Activated naive CD4-positive, alpha-beta T cell treated with anti-CD3 and anti-CD28 coated beads, Interleukin-2, amount 50 U/mL, for 24 hours (primary cell): ENCODE results near the gene MDM1.
A peak's percentile ranks its signal among the peaks of the same experiment; 100 is the strongest.

ENCODE experiments used
- H3K27ac Mint-ChIP-seq: one replicate; pipeline ENCODE4 v1.8.0; 2021; ENCODE audit warnings: mild to moderate bottlenecking, mixed read lengths
- H3K27me3 Mint-ChIP-seq: one replicate; pipeline ENCODE4 v1.8.0; 2021; ENCODE audit warnings: mixed read lengths
- H3K36me3 Mint-ChIP-seq: one replicate; pipeline ENCODE4 v1.8.0; 2021; ENCODE audit warnings: mixed read lengths
- H3K4me1 Mint-ChIP-seq: one replicate; pipeline ENCODE4 v1.8.0; 2021; ENCODE audit warnings: mixed read lengths
- H3K4me3 Mint-ChIP-seq: one replicate; pipeline ENCODE4 v1.8.0; 2021; ENCODE audit warnings: mild to moderate bottlenecking, mixed read lengths
- H3K9me3 Mint-ChIP-seq: one replicate; pipeline ENCODE4 v1.8.0; 2021; ENCODE audit warnings: mixed read lengths

The MDM1 gene, protein sequence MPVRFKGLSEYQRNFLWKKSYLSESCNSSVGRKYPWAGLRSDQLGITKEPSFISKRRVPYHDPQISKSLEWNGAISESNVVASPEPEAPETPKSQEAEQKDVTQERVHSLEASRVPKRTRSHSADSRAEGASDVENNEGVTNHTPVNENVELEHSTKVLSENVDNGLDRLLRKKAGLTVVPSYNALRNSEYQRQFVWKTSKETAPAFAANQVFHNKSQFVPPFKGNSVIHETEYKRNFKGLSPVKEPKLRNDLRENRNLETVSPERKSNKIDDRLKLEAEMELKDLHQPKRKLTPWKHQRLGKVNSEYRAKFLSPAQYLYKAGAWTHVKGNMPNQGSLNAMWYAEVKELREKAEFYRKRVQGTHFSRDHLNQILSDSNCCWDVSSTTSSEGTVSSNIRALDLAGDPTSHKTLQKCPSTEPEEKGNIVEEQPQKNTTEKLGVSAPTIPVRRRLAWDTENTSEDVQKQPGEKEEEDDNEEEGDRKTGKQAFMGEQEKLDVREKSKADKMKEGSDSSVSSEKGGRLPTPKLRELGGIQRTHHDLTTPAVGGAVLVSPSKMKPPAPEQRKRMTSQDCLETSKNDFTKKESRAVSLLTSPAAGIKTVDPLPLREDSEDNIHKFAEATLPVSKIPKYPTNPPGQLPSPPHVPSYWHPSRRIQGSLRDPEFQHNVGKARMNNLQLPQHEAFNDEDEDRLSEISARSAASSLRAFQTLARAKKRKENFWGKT

DNA sequence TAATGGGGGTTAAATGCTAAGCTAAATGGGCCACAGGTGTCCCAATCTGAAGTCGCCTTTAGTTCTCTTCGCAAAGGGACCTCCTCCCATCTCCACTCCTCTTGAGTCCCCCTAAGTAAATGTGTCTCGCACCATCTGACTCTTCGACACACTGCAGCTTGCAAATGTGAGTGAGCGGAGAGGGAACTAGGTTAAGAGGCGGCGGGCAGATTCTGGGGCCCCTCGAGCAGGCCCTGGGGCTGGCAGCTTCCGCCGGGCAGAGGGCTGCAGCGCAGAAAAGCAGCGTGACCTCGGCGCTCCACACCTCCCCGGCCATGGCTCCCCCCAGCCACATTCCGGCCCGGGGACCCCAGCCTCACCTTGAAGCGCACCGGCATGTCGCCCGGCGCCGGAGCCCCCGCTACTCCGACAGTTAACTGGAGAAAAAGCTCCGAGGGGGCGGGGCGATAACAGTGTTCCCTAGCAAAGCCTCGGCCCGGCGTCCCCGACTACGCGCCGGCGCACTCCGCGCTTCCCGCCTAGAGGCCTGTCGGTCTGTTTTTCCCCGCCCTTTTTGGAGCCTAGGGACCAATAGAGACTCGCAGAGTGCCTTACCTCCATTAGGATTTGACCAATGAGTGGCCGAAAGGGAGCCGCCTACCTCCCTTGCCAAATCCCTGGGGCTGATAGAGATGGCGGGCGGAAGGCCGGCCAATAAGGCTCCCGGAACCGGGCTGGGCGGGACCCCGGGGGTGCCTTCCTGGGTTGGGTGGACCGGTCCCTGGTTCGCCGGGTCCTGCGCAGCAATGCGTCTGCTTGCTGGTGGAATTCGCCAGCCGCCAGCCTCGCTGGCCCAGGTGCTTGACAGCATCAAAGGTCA is at the start of gene MDM1:
TSS of gene MDM1 (minus strand) at position 494 of the 859 bp plus-strand sequence. CDS start at position 377, 117 bp downstream.
- H3K27me3 Mint-ChIP-seq: no peaks in the 10 kb centered on the region
- H3K9me3 Mint-ChIP-seq: no peaks in the 10 kb centered on the region
- H3K4me1 Mint-ChIP-seq: peaks cover 51% of the 10 kb centered on the region
- H3K36me3 Mint-ChIP-seq: no peaks in the 10 kb centered on the region
- H3K27ac Mint-ChIP-seq: peak within 1 kb of the TSS; percentile 82
- H3K4me3 Mint-ChIP-seq: peak within 1 kb of the TSS; percentile 91

DNA sequence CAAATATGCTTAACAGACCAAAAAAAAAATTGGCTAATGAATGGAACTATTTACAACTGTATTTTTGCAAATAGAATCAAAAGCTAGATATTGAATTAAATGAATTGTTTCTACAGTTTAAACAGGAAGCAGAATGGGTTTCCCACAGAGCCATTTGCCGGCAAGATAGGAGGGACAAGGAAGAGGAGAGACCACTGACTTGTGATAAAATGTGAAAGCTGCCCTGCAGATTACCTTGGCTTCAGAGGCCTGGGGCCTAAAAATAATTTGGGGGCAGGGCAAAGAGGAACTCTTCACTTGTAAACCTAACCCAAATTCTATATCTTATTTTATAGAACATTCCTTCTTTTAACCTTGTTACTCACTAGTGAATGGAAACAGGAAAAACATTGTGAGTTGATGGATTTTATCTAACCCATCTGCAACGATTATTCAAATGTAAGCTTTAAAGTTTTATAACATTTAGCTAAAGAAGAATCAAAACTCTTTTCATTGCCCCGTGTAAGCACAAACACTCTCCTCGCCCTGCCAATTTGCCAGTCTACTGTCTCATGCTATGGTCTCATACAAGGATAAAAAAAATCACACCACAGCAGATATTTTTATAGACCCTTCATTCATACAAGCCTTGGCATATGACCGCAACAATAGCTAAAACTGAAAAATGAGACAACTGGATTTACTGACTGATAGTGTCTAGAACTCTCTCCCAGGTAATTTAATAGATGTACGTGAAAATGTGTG is 49.5 kb upstream of the MDM1 start:
- H3K27ac Mint-ChIP-seq: no peak overlapping the region

GRCh38 chr12:68378872-68379606 is 46.9 kb upstream of the MDM1 start:
- Mint-ChIP-seq H3K4me3 (no peak overlapping the region), H3K27me3 (no peaks in the 10 kb centered on the region), H3K4me1 (peaks cover 34% of the 10 kb centered on the region), H3K9me3 (peaks cover 5% of the 10 kb centered on the region), H3K27ac (no peak overlapping the region), H3K36me3 (peaks cover 5% of the 10 kb centered on the region)

More for the DNA sequence above, 49.5 kb upstream of the MDM1 start:
- Mint-ChIP-seq H3K4me1 (peaks cover 24% of the 10 kb centered on the region), H3K27me3 (no peaks in the 10 kb centered on the region), H3K4me3 (no peak overlapping the region), H3K36me3 (peaks cover 7% of the 10 kb centered on the region), H3K9me3 (peaks cover 5% of the 10 kb centered on the region)

GRCh38 chr12:68377881-68378280 is 45.7 kb upstream of the MDM1 start:
- peaks cover 37% of the 10 kb centered on the region for H3K4me1 Mint-ChIP-seq
- no peaks in the 10 kb centered on the region for H3K9me3 Mint-ChIP-seq
- no peak overlapping the region for H3K4me3 Mint-ChIP-seq
- no peak overlapping the region for H3K27ac Mint-ChIP-seq
- no peaks in the 10 kb centered on the region for H3K27me3 Mint-ChIP-seq
- peaks cover 2% of the 10 kb centered on the region for H3K36me3 Mint-ChIP-seq

DNA sequence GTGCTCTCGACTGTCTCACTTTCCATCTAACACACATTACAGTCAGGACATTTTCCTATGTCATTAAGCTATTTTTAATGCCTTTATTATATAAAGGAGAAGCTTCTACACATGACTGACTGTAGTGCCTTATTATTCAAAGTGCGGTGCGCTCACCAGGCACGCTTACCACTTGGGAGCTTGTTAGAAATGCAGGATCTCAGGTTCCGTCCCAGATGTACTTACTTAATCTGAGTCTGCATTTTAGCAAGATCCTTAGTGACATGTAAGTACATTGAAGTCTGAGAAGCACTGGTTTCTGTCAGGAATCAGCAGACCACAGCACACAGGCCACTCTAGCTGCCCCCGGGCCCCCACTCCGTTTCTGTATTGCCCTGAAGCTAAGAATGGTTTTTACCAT is 44.7 kb upstream of the MDM1 start:
- H3K4me1 Mint-ChIP-seq: peaks cover 39% of the 10 kb centered on the region
- no peaks in the 10 kb centered on the region for H3K9me3 Mint-ChIP-seq
- H3K27ac Mint-ChIP-seq: no peak overlapping the region
- H3K4me3 Mint-ChIP-seq: no peak overlapping the region
- no peaks in the 10 kb centered on the region for H3K27me3 Mint-ChIP-seq
- peaks cover 3% of the 10 kb centered on the region for H3K36me3 Mint-ChIP-seq

GRCh38 chr12:68375756-68376695 is 43.9 kb upstream of the MDM1 start:
- Mint-ChIP-seq H3K27ac (peak overlapping the region; percentile 88), H3K4me3 (no peak overlapping the region), H3K36me3 (peaks cover 1% of the 10 kb centered on the region), H3K27me3 (no peaks in the 10 kb centered on the region), H3K9me3 (no peaks in the 10 kb centered on the region), H3K4me1 (peaks cover 43% of the 10 kb centered on the region)

- peaks cover 58% of the 10 kb centered on the region for H3K4me1 Mint-ChIP-seq
- H3K9me3 Mint-ChIP-seq: no peaks in the 10 kb centered on the region
- peak overlapping the region; percentile 51 for H3K4me3 Mint-ChIP-seq
- H3K27ac Mint-ChIP-seq: peak overlapping the region; percentile 88
- no peaks in the 10 kb centered on the region for H3K27me3 Mint-ChIP-seq
- H3K36me3 Mint-ChIP-seq: peaks cover 1% of the 10 kb centered on the region
These were observed 42.3 kb upstream of the MDM1 start for GRCh38 chr12:68374307-68374982.

GRCh38 chr12:68370667-68371066 is 38.5 kb upstream of the MDM1 start:
- no peak overlapping the region for H3K4me3 Mint-ChIP-seq
- no peaks in the 10 kb centered on the region for H3K27me3 Mint-ChIP-seq
- no peaks in the 10 kb centered on the region for H3K9me3 Mint-ChIP-seq
- no peak overlapping the region for H3K27ac Mint-ChIP-seq
- H3K4me1 Mint-ChIP-seq: peaks cover 83% of the 10 kb centered on the region
- peaks cover 1% of the 10 kb centered on the region for H3K36me3 Mint-ChIP-seq

- Mint-ChIP-seq H3K9me3 (no peaks in the 10 kb centered on the region), H3K27me3 (no peaks in the 10 kb centered on the region), H3K36me3 (peaks cover 1% of the 10 kb centered on the region), H3K4me1 (peaks cover 82% of the 10 kb centered on the region), H3K4me3 (no peak overlapping the region), H3K27ac (no peak overlapping the region)
These were observed 37.9 kb upstream of the MDM1 start for GRCh38 chr12:68370006-68370590.

DNA sequence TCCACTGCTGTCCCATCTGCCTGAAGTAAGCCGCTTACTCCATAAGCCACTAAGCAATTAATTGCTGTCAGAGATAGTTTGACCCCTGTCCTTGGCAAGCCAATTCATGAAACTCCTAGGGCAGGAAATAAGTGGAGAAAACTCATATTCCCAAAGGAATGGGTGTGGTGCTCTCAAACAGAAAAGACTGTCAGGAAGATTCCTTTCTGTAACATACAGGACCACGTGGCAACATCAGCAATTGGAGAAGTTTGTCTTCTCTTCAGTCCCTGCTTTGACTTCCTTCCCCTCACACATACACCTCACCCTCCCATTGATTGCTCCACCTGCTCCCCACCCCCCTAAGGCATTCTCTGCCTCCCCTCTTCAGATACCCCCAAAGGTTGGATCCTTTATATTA is 36.2 kb upstream of the MDM1 start:
- H3K4me1 Mint-ChIP-seq: peaks cover 85% of the 10 kb centered on the region
- H3K27me3 Mint-ChIP-seq: no peaks in the 10 kb centered on the region
- peaks cover 1% of the 10 kb centered on the region for H3K36me3 Mint-ChIP-seq
- no peaks in the 10 kb centered on the region for H3K9me3 Mint-ChIP-seq
- H3K27ac Mint-ChIP-seq: no peak overlapping the region
- H3K4me3 Mint-ChIP-seq: no peak overlapping the region

DNA sequence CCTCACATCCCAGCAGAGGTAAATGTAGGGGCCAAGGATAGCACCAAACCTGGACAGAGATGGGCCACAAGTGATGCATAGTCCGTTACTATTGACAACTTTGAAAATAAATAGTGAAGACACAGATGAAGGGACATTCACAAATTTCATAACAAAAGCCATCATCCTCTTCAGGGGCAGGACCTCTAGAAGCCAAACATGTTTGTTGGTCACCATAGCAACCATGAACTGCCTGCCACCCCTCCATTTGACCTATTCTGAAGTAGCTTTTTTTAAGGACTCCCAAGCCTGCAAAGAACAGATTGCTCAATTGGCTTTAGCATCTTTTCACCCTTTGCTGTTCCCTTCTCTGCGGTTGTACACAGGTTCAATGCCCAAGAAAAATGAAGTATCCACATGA is 35.7 kb upstream of the MDM1 start:
- Mint-ChIP-seq H3K9me3 (no peaks in the 10 kb centered on the region), H3K27me3 (no peaks in the 10 kb centered on the region), H3K4me1 (peaks cover 84% of the 10 kb centered on the region), H3K27ac (no peak overlapping the region), H3K36me3 (peaks cover 1% of the 10 kb centered on the region), H3K4me3 (no peak overlapping the region)

DNA sequence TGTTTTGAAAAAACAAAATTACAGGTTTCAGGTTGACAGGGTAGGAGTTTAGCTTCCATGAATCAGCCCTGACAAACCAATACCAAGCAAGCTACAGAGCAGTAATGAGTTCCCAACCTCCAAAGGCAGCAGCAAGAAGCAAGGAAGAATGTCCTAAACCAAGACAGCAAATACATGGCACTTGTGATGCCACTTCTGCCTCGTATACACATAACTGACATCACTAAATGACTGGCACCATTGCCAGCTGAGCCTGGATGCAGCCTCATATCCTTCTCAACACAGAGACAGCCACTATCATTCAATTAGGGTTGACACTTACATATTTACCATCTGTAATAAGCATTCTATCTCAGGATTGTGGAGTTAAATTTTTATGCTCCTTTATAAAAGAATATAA is 35.0 kb upstream of the MDM1 start:
- no peaks in the 10 kb centered on the region for H3K36me3 Mint-ChIP-seq
- H3K4me1 Mint-ChIP-seq: peaks cover 86% of the 10 kb centered on the region
- no peak overlapping the region for H3K27ac Mint-ChIP-seq
- H3K27me3 Mint-ChIP-seq: no peaks in the 10 kb centered on the region
- no peak overlapping the region for H3K4me3 Mint-ChIP-seq
- H3K9me3 Mint-ChIP-seq: no peaks in the 10 kb centered on the region
